Measurements from ENCODE around the gene HOXB3. TPM values are rescaled to one million over a fixed set of nuclear protein-coding genes. Genes with fewer than 3 reads are reported as not detected.

HOXB3 gene
- total and polyA plus RNA-seq, 12 donors, result 0.24 to 5.9 (median 1.1) TPM

- ATAC-seq, result no peak
- TF ChIP-seq CTCF (IDR thresholded peaks at IDR 0.05), result no peak
- H3K36me3 ChIP-seq, result no peaks in the 10 kb centered on the region
- H3K4me3 ChIP-seq, result no peak overlapping the region
- H3K4me1 ChIP-seq, result peaks cover 7 to 27% (median 25%) of the 10 kb centered on the region in 9 donors
- intact Hi-C loops (cut with DNase I), result no loop called here
- DNase-seq, result no peak
- H3K27me3 ChIP-seq, result peaks cover 69 to 100% (median 100%) of the 10 kb centered on the region in 7 donors
- WGBS, 2 donors, result 15 to 19% methylated on average over 5 of the region's 5 CpGs
- H3K9me3 ChIP-seq, result no peaks in the 10 kb centered on the region
- no peak overlapping the region for H3K27ac ChIP-seq
Observed at GRCh38 chr17:48624118-48624517, 34.1 kb upstream of the HOXB3 start.

GRCh38 chr17:48623583-48623982 is 33.5 kb upstream of the HOXB3 start:
- H3K27me3 ChIP-seq, result peaks cover 67 to 100% (median 100%) of the 10 kb centered on the region in 7 donors
- intact Hi-C loops (cut with DNase I), result no loop called here
- H3K4me1 ChIP-seq, result peaks cover 7 to 30% (median 25%) of the 10 kb centered on the region in 9 donors
- no peak for TF ChIP-seq CTCF (IDR thresholded peaks at IDR 0.05)
- no peak overlapping the region for H3K4me3 ChIP-seq
- no peaks in the 10 kb centered on the region for H3K36me3 ChIP-seq
- WGBS, 2 donors, result 10 to 19% methylated on average over 4 of the region's 4 CpGs
- no peaks in the 10 kb centered on the region for H3K9me3 ChIP-seq
- no peak overlapping the region for H3K27ac ChIP-seq
- no peak for ATAC-seq
- DNase-seq, result no peak

GRCh38 chr17:48622857-48623256 is 32.8 kb upstream of the HOXB3 start:
- Histone ChIP-seq H3K9me3 (no peaks in the 10 kb centered on the region), H3K36me3 (no peaks in the 10 kb centered on the region), H3K4me3 (no peak overlapping the region), H3K27me3 (peaks cover 65 to 100% (median 100%) of the 10 kb centered on the region in 7 donors), H3K4me1 (peaks cover 7 to 37% (median 32%) of the 10 kb centered on the region in 9 donors), H3K27ac (no peak overlapping the region)
- no peak for DNase-seq
- WGBS, 2 donors, result 12 to 17% methylated on average over 11 of the region's 11 CpGs
- intact Hi-C loops (cut with DNase I), result no loop called here
- TF ChIP-seq CTCF (IDR thresholded peaks at IDR 0.05), result no peak
- no peak for ATAC-seq

GRCh38 chr17:48621410-48622392 is 31.7 kb upstream of the HOXB3 start:
- intact Hi-C loops (cut with DNase I), result no loop called here
- H3K27me3 ChIP-seq, result peaks cover 69 to 100% (median 100%) of the 10 kb centered on the region in 7 donors
- no peak overlapping the region for H3K27ac ChIP-seq
- H3K4me3 ChIP-seq, result no peak overlapping the region
- H3K36me3 ChIP-seq, result no peaks in the 10 kb centered on the region
- DNase-seq (no peak), ATAC-seq (no peak)
- TF ChIP-seq CTCF (IDR thresholded peaks at IDR 0.05), result no peak
- WGBS, 2 donors, result 7 to 12% methylated on average over 41 of the region's 41 CpGs
- H3K9me3 ChIP-seq, result no peaks in the 10 kb centered on the region
- peaks cover 7 to 36% (median 30%) of the 10 kb centered on the region in 9 donors for H3K4me1 ChIP-seq

Data from heart right ventricle (tissue), 16 donors.